K562 (cell line): ENCODE measurements around the gene OCIAD1. TPM values are rescaled to one million over a fixed set of nuclear protein-coding genes. Genes with fewer than 3 reads are reported as not detected.

Experiments used
- BRD9 ChIP-seq: fragments of 450-650 bp; IDR thresholded peaks from 2 replicates; pipeline ENCODE4 v1.6.1; 2018; ENCODE audit warnings: low read depth; ENCODE audit not compliant: partially characterized antibody
- GTF2F1 ChIP-seq: IDR thresholded peaks from 2 replicates; pipeline ENCODE4 v1.6.1; 2011; ENCODE audit warnings: low read depth, low read length, improper control_type of control experiment
- HDAC3 ChIP-seq: fragments of 450-650 bp; IDR thresholded peaks from 2 replicates; pipeline ENCODE4 v1.6.1; 2018; ENCODE audit warnings: borderline replicate concordance, mild to moderate bottlenecking, moderate library complexity; ENCODE audit not compliant: partially characterized antibody
- MCM5 ChIP-seq: fragments of 450-650 bp; IDR thresholded peaks from 2 replicates; pipeline ENCODE4 v1.6.1; 2016; ENCODE audit warnings: low read depth
- RB1 ChIP-seq: fragments of 450-650 bp; IDR thresholded peaks from 2 replicates; pipeline ENCODE4 v1.6.1; 2017; ENCODE audit warnings: low read depth, mild to moderate bottlenecking
- RUNX1 ChIP-seq: sonication (generic); IDR thresholded peaks from 2 replicates; pipeline ENCODE4 v1.6.1; 2016; ENCODE audit warnings: antibody characterized with exemption, low read depth
- ZFPM2 ChIP-seq: fragments of 250-450 bp; sonication (Bioruptor Pico); IDR thresholded peaks from 2 replicates; pipeline ENCODE4 v1.5.1; 2022; ENCODE audit warnings: mild to moderate bottlenecking
- ZNF12 ChIP-seq: sonication (generic); formaldehyde crosslinking; IDR thresholded peaks from 2 replicates; pipeline ENCODE4 v1.4.0; 2020; ENCODE audit warnings: mild to moderate bottlenecking, missing genetic modification reagents
- polyA plus RNA-seq, 8 experiments: library from polyadenylated mRNA; depleted of rRNA in 4 of 8; stranded (reverse) in 5 of 8; unstranded in 3 of 8; fragments of >200 nt; fragmentation: Nextera tagmentation in 2 of 8; fragmentation: Illumina TruSeq in 1 of 8; extraction: Ambion mirVana in 2 of 8; extraction: Trizol in 1 of 8; gene quantifications; 2 replicates each; pipeline versions ENCODE4 v1.2.1 to v1.2.3, GENCODE V29; 2011 to 2014; ENCODE audit warnings: inconsistent platforms in 1 of 8, missing spikeins in 1 of 8
- total RNA-seq, 7 experiments: library from RNA; depleted of rRNA in 6 of 7; stranded (reverse); fragments of >200 nt in 6 of 7; fragmentation: Illumina TruSeq in 2 of 7; extraction: Trizol in 2 of 7; gene quantifications; 2 replicates each; pipeline versions ENCODE4 v1.2.1 to v1.2.3, GENCODE V29; 2011 to 2021; ENCODE audit warnings: low replicate concordance in 1 of 7
- TF ChIP-seq, protein P1 (sequence below): fragments of 450-650 bp; formaldehyde crosslinking; IDR thresholded peaks from 2 replicates; pipeline ENCODE4 v1.4.0; 2022; ENCODE audit warnings: missing genetic modification characterization
- TF ChIP-seq, protein P2 (sequence below): fragments of 250-450 bp; sonication (Bioruptor Pico); IDR thresholded peaks from 2 replicates; pipeline ENCODE4 v1.5.0; 2021; ENCODE audit warnings: mild to moderate bottlenecking, borderline replicate concordance
- TF ChIP-seq, protein P3 (sequence below): fragments of 450-650 bp; IDR thresholded peaks from 2 replicates; pipeline ENCODE4 v1.6.1; 2016; ENCODE audit warnings: low read depth, mild to moderate bottlenecking, moderate library complexity
- TF ChIP-seq, protein P4 (sequence below): fragments of 450-650 bp; formaldehyde crosslinking; conservative IDR thresholded peaks from 2 replicates; pipeline ENCODE4 v1.4.0; 2022; ENCODE audit warnings: mild to moderate bottlenecking, missing genetic modification characterization
- TF ChIP-seq, protein P5 (sequence below), 3 experiments: fragments of 200-800 bp in 1 of 3; fragments of 250-450 bp in 1 of 3; fragments of 450-650 bp in 1 of 3; sonication (Bioruptor Pico) in 1 of 3; sonication (Bioruptor generic) in 1 of 3; formaldehyde crosslinking in 1 of 3; IDR thresholded peaks; 2 replicates each; pipeline versions ENCODE4 v1.6.1 to v1.8.0; 2016 to 2022; ENCODE audit warnings: mild to moderate bottlenecking in 2 of 3, missing genetic modification characterization in 2 of 3, missing compliant biosample characterization in 1 of 3, moderate library complexity in 1 of 3
- TF ChIP-seq, protein P6 (sequence below): sonication (generic); formaldehyde crosslinking; IDR thresholded peaks from 2 replicates; pipeline ENCODE4 v1.8.0; 2023; ENCODE audit warnings: mild to moderate bottlenecking, missing genetic modification reagents

OCIAD1 gene
- total and polyA plus RNA-seq, 9 of the 15 experiments (the other 6 are each of a cell fraction or from before 2014, with no cell fraction given), result 99.0 to 358 (median 196) TPM

DNA sequence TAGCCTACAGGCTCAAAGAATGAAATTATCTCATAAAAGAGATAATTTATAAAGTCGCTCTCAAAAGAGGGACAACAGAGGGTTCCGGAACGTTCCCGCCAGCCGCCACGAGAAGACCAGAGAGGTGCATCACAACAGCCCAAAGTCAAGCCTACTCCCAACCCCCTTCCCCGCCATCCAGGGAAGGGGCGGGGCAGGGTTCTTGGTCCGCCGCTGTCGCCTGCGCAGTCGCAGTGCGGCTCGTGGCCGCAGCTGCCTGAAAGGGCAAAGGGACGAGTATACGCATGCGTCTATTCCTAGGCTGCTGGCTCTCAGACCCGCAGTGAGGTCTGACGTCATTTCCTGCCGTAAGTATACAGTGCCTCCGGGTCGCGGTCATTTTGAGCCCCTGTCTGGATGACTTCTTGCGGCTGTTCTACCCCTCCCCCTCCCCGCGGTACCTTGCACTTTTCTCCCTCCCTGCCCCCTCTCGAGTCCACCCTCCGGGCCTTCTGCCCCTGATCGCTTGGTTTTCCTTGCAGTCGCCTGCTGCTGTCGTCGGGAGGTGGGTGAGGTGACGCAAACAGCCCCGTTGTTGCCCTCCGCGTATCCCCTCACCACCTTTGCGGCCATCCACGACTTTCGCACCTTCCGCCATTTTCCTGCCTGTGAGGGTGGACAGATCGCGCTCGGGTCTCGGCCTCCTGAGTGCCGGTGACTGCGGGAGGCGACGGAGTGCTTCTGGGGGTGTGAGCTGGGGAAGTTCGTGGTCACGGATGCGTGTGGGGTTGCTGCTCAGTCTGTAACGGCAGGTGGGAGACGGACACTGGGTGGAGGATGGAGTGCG, at the start of gene OCIAD1 (continued):
- TF ChIP-seq, protein P1, sequence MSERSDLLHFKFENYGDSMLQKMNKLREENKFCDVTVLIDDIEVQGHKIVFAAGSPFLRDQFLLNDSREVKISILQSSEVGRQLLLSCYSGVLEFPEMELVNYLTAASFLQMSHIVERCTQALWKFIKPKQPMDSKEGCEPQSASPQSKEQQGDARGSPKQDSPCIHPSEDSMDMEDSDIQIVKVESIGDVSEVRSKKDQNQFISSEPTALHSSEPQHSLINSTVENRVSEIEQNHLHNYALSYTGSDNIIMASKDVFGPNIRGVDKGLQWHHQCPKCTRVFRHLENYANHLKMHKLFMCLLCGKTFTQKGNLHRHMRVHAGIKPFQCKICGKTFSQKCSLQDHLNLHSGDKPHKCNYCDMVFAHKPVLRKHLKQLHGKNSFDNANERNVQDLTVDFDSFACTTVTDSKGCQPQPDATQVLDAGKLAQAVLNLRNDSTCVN (CRISPR knock-in tag), result no peak
- TF ChIP-seq, protein P2, sequence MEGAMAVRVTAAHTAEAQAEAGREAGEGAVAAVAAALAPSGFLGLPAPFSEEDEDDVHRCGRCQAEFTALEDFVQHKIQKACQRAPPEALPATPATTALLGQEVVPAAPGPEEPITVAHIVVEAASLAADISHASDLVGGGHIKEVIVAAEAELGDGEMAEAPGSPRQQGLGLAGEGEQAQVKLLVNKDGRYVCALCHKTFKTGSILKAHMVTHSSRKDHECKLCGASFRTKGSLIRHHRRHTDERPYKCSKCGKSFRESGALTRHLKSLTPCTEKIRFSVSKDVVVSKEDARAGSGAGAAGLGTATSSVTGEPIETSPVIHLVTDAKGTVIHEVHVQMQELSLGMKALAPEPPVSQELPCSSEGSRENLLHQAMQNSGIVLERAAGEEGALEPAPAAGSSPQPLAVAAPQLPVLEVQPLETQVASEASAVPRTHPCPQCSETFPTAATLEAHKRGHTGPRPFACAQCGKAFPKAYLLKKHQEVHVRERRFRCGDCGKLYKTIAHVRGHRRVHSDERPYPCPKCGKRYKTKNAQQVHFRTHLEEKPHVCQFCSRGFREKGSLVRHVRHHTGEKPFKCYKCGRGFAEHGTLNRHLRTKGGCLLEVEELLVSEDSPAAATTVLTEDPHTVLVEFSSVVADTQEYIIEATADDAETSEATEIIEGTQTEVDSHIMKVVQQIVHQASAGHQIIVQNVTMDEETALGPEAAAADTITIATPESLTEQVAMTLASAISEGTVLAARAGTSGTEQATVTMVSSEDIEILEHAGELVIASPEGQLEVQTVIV, result peak; percentile 93
- TF ChIP-seq, protein P3, sequence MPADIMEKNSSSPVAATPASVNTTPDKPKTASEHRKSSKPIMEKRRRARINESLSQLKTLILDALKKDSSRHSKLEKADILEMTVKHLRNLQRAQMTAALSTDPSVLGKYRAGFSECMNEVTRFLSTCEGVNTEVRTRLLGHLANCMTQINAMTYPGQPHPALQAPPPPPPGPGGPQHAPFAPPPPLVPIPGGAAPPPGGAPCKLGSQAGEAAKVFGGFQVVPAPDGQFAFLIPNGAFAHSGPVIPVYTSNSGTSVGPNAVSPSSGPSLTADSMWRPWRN, result no peak
- TF ChIP-seq HDAC3, result no peak
- TF ChIP-seq, protein P4, sequence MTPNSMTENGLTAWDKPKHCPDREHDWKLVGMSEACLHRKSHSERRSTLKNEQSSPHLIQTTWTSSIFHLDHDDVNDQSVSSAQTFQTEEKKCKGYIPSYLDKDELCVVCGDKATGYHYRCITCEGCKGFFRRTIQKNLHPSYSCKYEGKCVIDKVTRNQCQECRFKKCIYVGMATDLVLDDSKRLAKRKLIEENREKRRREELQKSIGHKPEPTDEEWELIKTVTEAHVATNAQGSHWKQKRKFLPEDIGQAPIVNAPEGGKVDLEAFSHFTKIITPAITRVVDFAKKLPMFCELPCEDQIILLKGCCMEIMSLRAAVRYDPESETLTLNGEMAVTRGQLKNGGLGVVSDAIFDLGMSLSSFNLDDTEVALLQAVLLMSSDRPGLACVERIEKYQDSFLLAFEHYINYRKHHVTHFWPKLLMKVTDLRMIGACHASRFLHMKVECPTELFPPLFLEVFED (CRISPR knock-in tag), result peak; percentile 64; the same call in 1 of the 2 replicates
- no peak; the same call in 1 of the 2 replicates for TF ChIP-seq ZNF12 (CRISPR knock-in tag)
- no peak for TF ChIP-seq GTF2F1
- TF ChIP-seq, protein P5, sequence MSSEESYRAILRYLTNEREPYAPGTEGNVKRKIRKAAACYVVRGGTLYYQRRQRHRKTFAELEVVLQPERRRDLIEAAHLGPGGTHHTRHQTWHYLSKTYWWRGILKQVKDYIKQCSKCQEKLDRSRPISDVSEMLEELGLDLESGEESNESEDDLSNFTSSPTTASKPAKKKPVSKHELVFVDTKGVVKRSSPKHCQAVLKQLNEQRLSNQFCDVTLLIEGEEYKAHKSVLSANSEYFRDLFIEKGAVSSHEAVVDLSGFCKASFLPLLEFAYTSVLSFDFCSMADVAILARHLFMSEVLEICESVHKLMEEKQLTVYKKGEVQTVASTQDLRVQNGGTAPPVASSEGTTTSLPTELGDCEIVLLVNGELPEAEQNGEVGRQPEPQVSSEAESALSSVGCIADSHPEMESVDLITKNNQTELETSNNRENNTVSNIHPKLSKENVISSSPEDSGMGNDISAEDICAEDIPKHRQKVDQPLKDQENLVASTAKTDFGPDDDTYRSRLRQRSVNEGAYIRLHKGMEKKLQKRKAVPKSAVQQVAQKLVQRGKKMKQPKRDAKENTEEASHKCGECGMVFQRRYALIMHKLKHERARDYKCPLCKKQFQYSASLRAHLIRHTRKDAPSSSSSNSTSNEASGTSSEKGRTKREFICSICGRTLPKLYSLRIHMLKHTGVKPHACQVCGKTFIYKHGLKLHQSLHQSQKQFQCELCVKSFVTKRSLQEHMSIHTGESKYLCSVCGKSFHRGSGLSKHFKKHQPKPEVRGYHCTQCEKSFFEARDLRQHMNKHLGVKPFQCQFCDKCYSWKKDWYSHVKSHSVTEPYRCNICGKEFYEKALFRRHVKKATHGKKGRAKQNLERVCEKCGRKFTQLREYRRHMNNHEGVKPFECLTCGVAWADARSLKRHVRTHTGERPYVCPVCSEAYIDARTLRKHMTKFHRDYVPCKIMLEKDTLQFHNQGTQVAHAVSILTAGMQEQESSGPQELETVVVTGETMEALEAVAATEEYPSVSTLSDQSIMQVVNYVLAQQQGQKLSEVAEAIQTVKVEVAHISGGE (CRISPR knock-in tag; IDR thresholded peaks at IDR 0.05), result no peak; a peak in 1 of 6 replicates
- TF ChIP-seq BRD9, result peak; percentile 95
- no peak for TF ChIP-seq RUNX1
- no peak for TF ChIP-seq ZFPM2
- TF ChIP-seq RB1, result no peak
- TF ChIP-seq, protein P6, sequence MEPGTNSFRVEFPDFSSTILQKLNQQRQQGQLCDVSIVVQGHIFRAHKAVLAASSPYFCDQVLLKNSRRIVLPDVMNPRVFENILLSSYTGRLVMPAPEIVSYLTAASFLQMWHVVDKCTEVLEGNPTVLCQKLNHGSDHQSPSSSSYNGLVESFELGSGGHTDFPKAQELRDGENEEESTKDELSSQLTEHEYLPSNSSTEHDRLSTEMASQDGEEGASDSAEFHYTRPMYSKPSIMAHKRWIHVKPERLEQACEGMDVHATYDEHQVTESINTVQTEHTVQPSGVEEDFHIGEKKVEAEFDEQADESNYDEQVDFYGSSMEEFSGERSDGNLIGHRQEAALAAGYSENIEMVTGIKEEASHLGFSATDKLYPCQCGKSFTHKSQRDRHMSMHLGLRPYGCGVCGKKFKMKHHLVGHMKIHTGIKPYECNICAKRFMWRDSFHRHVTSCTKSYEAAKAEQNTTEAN (CRISPR knock-in tag), result 0 out of 2 replicates have a peak, but pooled peaks have one; percentile 58
- no peak for TF ChIP-seq MCM5
